GM18508 (cell line): ENCODE results near the gene AOPEP.

Experiments
- ATAC-seq: cut with Tn5 transposase; IDR thresholded peaks from one replicate; pipeline ENCODE4 v1.9.1; 2021; ENCODE audit warnings: moderate number of reproducible peaks; ENCODE audit not compliant: insufficient read depth, unreplicated experiment

Gene AOPEP

DNA sequence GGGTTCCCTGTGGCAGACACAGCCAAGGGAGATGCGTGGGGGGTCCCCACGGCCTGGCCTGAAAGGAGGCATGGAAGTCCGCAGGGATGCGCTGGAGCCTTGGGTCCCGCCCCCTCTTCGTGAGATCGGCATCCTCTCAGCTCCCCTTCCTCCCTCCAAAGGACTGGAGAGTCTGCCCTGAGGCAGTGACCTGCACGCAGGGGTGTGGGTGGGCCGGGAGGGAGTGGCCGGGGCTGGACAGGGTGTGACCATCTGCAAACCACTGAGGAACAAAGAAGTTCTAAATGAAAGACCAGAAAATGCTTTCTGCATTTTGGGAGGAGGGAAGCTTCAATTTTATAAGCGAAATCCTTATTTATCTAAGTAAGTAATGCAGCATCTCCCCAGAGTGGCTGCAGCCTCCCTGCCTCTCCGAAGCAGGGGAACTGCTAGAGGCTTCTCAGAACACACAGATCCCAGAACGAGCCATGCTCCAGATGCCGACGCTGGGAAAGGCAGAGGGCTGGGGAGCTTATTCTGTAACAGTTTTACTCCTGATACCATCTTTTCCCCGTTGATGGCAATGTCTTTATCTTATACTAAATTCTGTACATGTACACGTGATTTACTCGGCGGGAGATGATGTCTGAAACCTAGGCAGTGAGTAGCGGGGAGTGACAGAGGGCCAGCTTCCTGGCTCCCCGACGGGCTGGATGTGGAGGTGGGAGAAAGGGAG lies 369.3 kb downstream of the AOPEP start:
- ATAC-seq = no peak

DNA sequence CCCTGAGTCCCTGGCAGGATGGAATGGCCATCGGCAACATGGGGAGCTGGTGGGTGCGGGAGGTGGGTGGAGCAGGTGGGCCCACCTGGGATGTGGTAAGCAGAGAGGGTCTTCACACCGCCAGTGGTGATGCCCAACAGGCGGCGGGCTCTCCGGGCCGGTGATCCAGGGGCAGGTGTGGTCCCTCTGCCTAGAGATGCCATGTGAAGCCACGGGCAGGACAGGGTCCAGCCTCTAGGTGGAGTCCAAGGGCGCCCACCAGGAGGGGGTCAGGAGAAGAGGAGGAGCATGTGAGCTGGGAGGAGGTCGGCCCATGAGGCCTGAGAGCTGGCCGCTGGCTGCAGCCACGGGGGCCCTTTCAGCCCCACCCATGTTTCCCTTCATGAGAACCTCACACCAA lies 369.9 kb downstream of the AOPEP start:
- ATAC-seq = no peak

DNA sequence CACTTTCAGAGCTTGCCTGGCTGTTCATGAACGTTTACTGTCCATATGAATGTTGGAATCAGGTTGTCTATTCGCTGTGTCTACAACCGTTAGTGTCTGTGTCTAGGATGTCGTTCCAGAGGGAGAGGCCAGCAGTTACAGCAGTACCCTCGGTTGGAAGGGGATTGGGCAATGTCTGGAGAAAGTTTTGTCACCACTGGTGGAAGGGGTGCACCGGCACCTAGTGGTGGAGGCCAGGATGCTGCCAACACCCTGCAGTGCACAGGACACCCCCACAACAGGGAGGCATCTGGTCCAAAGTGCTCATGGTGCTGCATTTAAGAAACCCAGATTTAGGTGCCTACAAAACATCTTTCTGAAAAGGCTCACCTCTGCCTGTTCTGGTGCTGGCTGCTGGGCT lies 370.3 kb downstream of the AOPEP start:
- no peak for ATAC-seq

DNA sequence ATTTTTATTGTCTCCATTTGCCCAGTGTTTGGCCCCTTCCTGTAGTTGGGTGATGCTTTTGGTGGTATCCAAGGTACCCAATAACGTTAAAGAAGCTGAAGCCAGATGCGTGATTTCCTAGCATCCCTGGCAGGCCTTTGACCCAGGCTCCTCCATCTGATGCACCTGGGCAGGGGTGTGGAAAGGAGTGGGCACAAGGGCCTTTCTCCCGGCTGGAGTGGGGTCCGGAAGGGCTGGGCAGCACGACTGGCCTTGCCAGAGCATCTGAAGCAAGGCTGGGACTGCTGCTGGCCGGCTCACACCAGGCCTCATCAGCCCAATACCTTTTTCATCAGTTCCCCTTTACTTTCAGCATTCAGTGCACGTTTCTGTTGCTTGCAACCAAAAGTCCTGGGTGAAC lies 370.8 kb downstream of the AOPEP start:
- no peak for ATAC-seq

DNA sequence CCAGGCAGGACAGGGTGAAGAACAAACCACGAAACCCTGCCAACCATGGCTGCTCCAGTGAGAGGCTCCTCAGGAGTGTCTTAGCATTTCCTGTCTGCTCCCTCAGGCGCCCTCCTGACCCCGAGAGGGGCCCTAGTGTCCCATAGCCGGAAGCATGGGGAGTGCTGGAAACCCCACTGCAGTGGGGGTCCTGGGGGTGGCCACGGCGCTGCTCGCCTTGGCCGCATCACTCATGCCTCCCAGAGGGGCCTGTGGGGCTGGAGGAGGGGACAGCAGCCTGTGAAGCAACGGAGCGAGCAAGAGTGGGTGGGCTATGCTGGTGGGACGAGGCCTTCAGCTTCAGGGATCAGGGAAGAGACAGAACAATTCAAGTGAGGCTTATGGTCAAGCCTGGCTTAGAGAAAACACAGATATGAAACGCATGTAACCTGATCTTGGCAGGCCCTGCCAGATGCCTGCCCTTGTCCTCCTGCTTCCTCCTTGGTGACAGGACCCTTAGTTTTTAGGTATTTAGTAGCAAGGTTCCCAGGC lies 372.0 kb downstream of the AOPEP start:
- ATAC-seq = no peak

DNA sequence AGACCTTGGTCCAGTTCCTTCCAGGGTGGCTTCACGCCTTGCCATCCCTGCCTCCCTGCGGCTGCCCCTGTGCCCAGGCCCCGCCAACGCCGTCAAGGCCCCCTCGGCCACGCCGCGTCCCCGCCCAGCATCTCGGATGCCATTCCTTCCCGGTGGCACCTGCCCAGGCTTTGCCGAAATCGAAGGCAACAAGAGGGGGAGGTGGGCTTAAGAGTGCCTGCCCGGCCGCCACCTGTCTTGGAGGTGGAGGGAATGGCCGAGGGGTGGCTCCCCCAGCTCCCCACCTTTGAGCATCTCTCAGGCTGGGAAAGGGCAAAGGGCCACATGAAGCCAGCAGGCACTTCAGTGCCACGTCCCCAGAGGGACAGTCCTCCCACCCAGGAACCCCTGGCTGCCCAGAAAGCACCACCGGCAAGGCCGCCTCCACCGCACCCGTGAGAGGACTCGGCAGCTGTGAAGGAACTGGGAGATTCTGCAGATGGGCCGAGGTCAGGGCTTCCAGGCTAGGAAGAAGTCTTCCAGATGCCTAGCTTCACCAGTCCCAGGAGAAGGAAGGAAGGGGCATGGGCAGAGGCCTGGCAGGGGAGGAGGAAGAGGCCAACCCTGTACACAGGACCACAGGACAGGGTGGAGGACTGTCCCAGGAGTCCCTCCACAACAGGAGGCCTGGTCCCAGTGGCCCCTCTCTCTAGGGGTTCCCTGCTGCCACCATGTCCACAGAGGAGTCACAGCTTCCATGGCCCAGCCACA lies 373.0 kb downstream of the AOPEP start:
- no peak for ATAC-seq

DNA sequence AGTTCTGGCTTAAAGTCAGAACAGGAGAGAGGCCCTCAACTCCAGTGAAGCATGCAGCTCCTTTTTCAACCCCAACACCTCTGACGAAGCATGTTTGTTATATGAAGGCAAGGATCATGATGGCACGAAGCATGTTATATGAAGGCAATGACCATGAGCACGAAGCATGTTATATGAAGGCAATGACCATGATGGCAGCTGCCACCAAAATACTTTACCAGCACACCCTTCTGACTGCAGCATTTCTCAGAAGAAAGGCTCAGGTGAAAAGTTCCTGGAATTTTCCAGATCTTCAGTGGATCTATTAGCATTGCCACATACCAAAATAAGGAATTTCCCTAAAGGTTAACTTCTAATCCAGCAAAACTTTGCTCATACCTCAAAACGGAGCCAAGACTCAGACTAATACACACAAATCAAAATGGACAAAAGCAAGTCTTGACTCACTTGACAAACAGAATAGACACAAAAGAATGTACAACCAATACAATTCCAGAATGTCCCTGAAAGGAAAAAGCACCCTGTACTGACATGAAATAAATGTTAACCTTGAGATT lies 373.6 kb downstream of the AOPEP start:
- no peak for ATAC-seq

DNA sequence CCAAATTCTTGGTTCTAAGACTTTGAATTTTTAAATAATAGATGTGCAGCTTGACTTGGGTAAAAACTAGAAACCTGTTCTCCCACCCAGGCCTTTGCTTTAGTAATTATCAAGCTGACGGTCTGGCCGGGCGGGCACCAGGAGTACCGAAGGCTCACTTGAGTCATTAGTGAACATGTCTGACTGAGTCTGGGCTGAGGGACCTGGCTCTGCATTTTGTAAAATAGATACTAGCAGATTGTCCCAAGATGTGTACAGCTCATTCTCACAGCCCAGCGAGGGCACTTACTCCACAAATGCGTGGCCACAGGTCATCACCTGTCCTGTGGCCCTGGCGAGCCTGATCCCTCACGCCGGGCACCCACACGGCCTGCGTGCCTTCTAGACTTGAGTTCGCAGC lies 374.8 kb downstream of the AOPEP start:
- no peak for ATAC-seq

DNA sequence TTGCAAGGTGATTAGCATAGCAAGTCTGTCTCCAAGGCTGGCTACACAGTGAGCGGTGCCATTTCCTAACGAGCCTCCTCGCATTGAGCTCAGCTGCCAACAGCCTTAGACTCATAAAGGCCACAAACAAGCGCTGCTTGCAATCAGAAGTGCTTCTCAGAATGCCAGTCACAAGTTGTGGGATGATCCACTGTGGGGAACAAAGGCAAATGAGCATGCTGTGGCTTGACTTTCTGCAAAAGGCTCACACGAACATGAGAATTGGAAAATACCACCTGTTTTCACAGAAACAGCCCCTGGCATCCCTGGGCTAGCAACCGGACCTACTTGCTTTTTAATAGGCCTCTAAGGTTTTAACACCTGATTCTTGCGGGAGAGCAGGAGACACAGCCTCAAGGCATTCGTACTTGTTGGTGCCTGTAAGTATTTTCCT lies 375.5 kb downstream of the AOPEP start:
- ATAC-seq = no peak

DNA sequence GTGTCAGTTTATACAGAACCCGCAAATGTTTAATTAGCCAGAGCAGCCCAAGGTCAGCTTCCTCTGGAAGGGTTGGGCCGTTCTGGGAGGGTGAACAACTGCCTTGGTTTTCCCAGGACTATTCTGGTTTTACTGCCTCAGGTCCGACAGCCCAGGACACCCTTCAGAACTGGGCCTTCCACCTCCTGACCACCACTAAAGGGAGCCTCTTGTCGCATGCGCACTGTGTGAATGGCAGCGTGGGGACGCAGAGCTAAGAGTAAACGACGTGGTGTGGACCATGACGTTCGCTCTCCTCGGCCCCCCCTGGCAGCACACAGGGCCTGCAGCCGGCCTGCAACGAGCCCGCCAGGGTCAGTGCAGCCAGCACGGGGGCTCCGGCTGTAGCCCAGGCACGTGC lies 376.1 kb downstream of the AOPEP start:
- no peak for ATAC-seq

DNA sequence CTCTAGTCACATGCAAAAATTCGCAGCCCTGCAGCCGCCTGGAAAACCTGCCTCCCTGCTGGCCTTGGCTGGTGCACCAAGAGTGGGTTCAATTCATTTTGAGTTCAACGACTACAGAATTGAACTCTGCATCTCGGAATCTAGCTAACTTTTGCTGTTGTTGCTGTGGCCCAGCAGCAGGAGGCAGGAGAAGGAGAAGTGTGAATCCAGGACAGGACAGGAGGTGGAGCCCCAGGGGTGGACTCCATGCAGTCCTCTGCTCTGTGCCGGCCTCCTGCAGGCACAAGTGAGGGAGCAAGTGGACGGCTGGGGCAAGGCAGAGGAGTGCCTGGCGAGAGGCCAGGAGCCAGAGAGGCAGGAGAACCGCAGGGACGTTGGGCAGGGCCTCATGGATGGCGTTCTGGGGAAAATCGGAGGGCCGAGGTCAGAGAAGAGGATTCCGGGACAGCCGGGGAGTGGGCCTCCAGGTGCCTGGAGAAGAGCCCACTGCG lies 376.8 kb downstream of the AOPEP start:
- no peak for ATAC-seq

DNA sequence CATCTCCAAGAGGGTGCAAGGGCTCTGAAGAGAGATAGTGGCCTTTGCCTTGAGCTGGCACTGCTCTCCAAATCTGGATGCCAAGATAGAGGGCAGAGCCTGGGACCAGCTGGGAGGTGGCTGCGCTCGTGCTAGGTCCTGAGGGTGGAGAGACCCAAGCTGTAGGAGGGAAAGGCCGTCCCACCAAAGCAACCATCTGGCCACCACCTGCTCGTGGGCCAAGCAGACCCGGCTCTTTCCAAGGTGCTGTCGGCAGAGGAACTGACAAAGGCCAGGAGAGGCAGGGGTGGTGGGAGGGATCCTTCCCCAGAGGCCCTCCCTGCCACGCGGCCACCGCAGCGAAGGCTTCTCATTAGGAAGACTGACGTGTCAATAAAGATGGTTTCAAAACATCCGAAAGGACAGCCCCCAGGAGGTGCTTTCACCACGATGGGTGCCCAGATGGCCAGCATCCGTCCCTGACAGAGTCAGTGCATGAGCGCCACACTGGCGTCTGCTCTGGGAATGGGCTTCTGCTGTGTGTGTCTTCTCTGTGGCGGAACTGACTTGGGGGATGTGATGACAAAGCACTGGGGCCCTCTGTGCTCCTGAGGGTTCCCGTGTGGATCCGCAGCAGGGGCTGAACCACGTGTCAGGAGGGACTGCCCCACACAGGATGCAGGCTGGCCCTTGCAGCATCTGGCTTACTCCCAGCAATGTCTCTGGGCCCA lies 377.5 kb downstream of the AOPEP start:
- no peak for ATAC-seq

DNA sequence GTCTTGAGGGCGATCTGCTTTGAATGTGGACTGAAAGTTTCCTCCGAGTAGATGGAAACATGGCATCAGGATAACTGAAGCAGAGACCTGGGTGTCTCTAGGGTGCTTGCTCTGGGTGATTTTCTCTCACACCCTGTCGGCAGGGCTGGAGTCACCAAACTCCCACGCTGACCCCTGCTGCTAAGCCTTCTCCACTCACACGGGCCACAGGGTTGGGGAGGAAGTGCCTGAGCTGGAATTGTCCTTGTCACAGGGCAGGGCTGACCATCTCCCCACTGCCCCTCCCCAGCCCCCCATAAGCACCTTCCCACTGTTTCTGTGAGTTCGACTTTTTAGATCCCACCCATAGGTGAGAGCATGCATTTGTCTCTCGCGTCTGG lies 378.1 kb downstream of the AOPEP start:
- no peak for ATAC-seq

DNA sequence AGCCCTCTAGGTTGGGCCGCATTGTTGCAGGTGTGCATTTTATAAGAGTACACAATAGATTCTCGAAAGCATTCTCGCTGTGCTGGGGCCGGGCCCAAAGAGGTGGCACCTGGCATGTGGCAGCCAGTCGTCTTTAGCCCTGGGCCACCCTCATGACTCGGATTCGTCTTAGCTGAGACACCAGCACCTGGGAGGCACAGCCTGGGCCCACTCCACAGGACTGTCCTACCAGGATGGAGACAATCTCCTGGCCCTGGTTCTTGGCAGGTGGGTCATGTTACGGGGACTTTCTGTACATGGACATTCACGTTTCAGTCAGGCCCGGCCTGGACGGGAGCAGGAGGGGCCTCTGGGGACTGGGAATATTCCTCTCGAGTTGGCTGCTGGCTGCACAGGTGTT lies 378.5 kb downstream of the AOPEP start:
- no peak for ATAC-seq

DNA sequence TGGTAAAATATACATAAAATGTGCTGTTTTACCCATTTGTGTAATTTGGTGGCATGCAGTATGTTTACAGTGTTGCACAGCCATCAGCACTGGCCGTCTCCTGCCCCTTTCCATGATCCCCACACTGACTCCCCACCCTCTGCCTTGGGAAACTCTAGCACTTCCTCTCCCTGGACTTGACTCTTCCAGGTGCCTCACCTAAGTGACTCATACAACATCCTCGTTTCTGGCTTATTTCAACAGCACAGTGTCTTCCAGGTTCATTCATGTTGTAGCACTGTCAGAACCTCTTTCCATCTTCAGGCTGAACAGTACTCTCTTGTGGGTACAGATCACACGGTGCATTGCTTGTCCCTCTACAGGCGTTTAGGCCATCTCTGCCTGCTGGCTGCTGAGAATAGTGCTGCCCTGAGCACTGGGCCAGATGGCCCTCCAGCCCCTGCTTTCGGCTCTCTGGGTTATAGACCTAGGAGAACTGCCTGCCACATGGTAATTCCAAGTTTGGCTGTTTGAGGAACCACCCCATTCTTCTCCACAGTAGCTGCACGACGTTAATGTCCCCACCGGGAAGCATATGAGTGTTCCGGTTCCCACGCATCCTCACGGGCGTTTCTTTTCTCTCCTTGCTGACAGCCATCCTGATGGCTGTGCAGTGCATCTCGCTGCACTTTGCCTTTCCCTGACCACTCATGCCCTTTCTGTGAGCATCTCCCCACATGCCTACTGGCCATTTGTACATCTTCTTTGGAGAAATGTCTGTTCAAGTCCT lies 379.2 kb downstream of the AOPEP start:
- no peak for ATAC-seq

DNA sequence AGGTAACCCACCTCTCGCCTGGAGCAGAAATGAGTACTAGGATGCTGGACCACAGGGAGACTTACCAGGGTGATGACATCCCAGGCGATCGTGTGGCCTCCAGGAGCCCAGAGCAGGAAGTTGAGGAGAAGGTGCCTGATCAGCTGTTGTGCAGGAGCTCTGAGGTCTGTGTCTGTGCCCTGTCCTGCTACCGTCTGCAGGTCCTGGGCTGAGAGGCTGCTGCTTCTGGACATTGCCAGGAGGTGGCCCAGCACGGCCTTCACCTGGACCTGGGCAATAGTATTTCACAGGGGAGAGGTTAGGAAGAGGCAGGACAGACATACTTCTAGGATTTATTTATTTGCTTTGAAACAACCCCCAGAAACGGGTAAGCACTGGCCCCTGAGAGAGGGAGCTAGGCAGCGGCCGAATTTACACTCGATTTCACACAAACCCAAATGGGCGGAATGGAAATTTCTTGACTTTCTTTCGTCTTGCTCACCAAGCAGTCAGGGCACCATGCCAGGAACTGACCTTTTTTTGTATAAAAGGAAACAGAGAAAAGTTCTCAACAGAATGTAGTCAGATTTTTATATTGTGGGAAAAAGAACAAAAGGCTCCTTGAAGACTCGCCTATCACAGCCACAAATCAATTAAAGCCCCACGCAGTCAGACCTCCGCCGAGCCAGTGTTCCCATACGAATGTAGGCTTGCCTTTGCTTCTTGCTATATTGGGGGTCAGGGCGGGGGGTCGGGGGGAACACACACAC lies 380.7 kb downstream of the AOPEP start:
- no peak for ATAC-seq

DNA sequence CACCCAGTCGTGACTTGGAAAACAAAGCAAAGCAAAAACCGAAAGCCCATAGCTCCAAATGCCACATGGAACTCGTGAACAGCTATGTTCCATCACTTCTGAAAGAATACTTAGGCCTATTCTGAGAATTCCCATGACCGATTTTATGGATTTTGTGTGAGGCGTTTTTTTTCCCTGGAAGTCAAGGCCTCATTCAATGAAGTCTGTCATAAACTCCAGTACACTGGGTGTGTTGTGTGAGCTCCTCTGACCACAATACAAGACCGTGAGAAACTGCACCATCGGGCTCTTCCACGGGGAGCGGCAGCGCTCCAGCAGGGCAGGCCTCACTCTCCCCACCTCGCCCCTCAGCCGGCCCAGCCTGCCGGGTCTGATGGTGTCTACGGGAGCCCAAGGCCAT lies 381.5 kb downstream of the AOPEP start:
- ATAC-seq = no peak

DNA sequence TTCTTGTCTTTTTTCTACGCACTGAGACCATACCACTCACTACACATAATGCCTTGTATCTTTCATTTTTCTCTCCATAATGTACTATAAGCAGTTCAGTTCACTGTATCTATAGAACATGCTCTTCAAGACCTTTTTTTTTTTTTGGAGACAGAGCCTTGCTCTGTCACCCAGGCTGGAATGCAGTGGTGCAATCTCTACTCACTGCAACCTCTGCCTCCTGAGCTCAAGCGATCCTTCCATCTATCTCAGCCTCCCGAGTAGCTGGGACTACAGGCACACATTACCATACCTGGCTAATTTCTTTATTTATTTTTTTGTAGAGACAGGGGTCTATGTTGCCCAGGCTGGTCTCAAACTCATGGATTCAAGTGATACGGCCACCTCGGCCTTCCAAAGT lies 382.3 kb downstream of the AOPEP start:
- no peak for ATAC-seq

DNA sequence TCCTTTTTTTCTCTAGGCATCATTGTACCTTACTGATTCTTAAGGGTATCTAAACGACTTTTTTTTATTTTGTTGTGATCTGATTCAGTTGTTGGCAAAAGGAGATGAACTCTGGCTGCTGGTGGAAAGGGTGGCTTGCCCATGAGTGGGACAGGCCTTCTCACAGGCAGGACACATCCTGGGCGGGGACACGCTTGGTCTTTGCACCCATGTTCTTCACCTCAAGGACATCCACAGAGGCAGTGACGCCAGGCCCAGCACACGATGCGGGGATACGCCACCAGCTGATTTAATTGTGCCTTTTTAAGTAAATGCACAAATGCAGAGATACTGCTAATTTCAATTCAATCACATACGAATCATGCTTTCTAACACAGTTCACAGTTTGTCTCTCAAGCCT lies 383.0 kb downstream of the AOPEP start:
- ATAC-seq = no peak
